Neural progenitor cell (in vitro differentiated cells): ENCODE measurements around the gene AKAP6. TPM values are rescaled to one million over a fixed set of nuclear protein-coding genes. Genes with fewer than 3 reads are reported as not detected.
A peak's percentile ranks its signal among the peaks of the same experiment; 100 is the strongest.

Source experiments
- DNase-seq: peaks from one replicate; pipeline ENCODE4 v3.0.0-alpha.2; 2016; ENCODE audit warnings: low spot score
- H2AFZ ChIP-seq: fragments of 200-600 bp; sonication (generic); replicated peaks from 2 replicates; pipeline ENCODE4 v1.6.1; 2016; ENCODE audit warnings: antibody characterized with exemption
- H3F3A ChIP-seq: fragments of 200-600 bp; sonication (generic); 2 replicates; pipeline ENCODE4 v1.6.1; 2016; ENCODE audit warnings: antibody characterized with exemption, low read depth
- H3K27ac ChIP-seq: fragments of 200-600 bp; sonication (generic); 2 replicates; pipeline ENCODE4 v1.5.1; 2016; ENCODE audit warnings: mild to moderate bottlenecking
- H3K27me3 ChIP-seq: fragments of 200-600 bp; sonication (generic); 2 replicates; pipeline ENCODE4 v1.6.1; 2016; ENCODE audit warnings: mild to moderate bottlenecking, moderate library complexity
- H3K36me3 ChIP-seq: fragments of 200-600 bp; sonication (generic); 2 replicates; pipeline ENCODE4 v1.5.1; 2016
- H3K4me1 ChIP-seq: fragments of 200-600 bp; sonication (generic); 2 replicates; pipeline ENCODE4 v1.6.1; 2016; ENCODE audit warnings: mixed run types
- H3K4me2 ChIP-seq: fragments of 200-600 bp; sonication (generic); 2 replicates; pipeline ENCODE4 v1.6.1; 2016
- H3K4me3 ChIP-seq: fragments of 200-600 bp; sonication (generic); 2 replicates; pipeline ENCODE4 v1.5.1; 2016
- H3K79me2 ChIP-seq: fragments of 200-600 bp; sonication (generic); 2 replicates; pipeline ENCODE4 v1.6.1; 2016; ENCODE audit warnings: low read depth
- H3K9ac ChIP-seq: fragments of 200-600 bp; sonication (generic); 2 replicates; pipeline ENCODE4 v1.6.1; 2016
- H3K9me3 ChIP-seq: fragments of 200-600 bp; sonication (generic); 2 replicates; pipeline ENCODE4 v1.5.1; 2016; ENCODE audit warnings: low read depth
- H4K20me1 ChIP-seq: fragments of 200-600 bp; sonication (generic); 2 replicates; pipeline ENCODE4 v1.6.1; 2016; ENCODE audit warnings: low read depth
- H3K27ac Mint-ChIP-seq: 3 replicates; pipeline ENCODE4 v1.8.0; 2021; ENCODE audit warnings: mixed read lengths
- H3K27me3 Mint-ChIP-seq: 2 replicates; pipeline ENCODE4 v1.8.0; 2022; ENCODE audit warnings: low read depth, mild to moderate bottlenecking, inconsistent platforms, moderate library complexity, mixed read lengths; ENCODE audit not compliant: insufficient read depth
- H3K36me3 Mint-ChIP-seq: 3 replicates; pipeline ENCODE4 v1.8.0; 2021; ENCODE audit warnings: mixed read lengths
- H3K4me1 Mint-ChIP-seq: 3 replicates; pipeline ENCODE4 v1.8.0; 2021; ENCODE audit warnings: mixed read lengths
- H3K4me3 Mint-ChIP-seq: 3 replicates; pipeline ENCODE4 v1.8.0; 2021; ENCODE audit warnings: mild to moderate bottlenecking, moderate library complexity, mixed read lengths
- H3K9me3 Mint-ChIP-seq: 3 replicates; pipeline ENCODE4 v1.8.0; 2020; ENCODE audit warnings: mixed read lengths
- CTCF ChIP-seq: fragments of 200-600 bp; sonication (generic); IDR thresholded peaks from 2 replicates; pipeline ENCODE4 v1.5.1; 2017; ENCODE audit warnings: antibody characterized with exemption, mild to moderate bottlenecking
- EZH2 ChIP-seq: fragments of 200-600 bp; sonication (generic); IDR thresholded peaks from 2 replicates; pipeline ENCODE4 v1.6.1; 2017; ENCODE audit warnings: antibody characterized with exemption, mild to moderate bottlenecking, moderate library complexity
- EZH2phosphoT487 ChIP-seq: fragments of 200-600 bp; sonication (generic); IDR thresholded peaks from 2 replicates; pipeline ENCODE4 v1.6.1; 2017; ENCODE audit warnings: antibody characterized with exemption
- total RNA-seq: library from RNA; depleted of rRNA; stranded (reverse); fragments of >200 nt; gene quantifications from 2 replicates; pipeline ENCODE4 v1.2.3, GENCODE V29; 2015; ENCODE audit warnings: low replicate concordance

Gene AKAP6
- total RNA-seq, 1 donor from 2014 or later = 3.7 TPM

GRCh38 chr14:32720927-32721326, 391.8 kb downstream of the AKAP6 start:
- H3K27me3 ChIP-seq = no peaks in the 10 kb centered on the region
- TF ChIP-seq CTCF (no peak), EZH2phosphoT487 (no peak), EZH2 (no peak)
- no peaks in the 10 kb centered on the region for H3F3A ChIP-seq
- no peaks in the 10 kb centered on the region for H4K20me1 ChIP-seq
- peaks cover 3% of the 10 kb centered on the region for H3K4me1 ChIP-seq
- peaks cover 29% of the 10 kb centered on the region for H3K4me1 Mint-ChIP-seq
- H3K4me3 Mint-ChIP-seq = no peak overlapping the region
- no peak for DNase-seq
- H3K36me3 Mint-ChIP-seq = no peaks in the 10 kb centered on the region
- no peak overlapping the region for H3K27ac Mint-ChIP-seq
- no peak overlapping the region for H3K4me2 ChIP-seq
- H3K36me3 ChIP-seq = no peaks in the 10 kb centered on the region
- no peaks in the 10 kb centered on the region for H3K79me2 ChIP-seq
- H3K9ac ChIP-seq = no peak overlapping the region
- no peaks in the 10 kb centered on the region for H3K9me3 ChIP-seq
- no peak overlapping the region for H3K27ac ChIP-seq
- no peak overlapping the region for H3K4me3 ChIP-seq
- H2AFZ ChIP-seq = no peak overlapping the region
- peaks cover 4% of the 10 kb centered on the region for H3K9me3 Mint-ChIP-seq
- peaks cover 8% of the 10 kb centered on the region for H3K27me3 Mint-ChIP-seq

DNA sequence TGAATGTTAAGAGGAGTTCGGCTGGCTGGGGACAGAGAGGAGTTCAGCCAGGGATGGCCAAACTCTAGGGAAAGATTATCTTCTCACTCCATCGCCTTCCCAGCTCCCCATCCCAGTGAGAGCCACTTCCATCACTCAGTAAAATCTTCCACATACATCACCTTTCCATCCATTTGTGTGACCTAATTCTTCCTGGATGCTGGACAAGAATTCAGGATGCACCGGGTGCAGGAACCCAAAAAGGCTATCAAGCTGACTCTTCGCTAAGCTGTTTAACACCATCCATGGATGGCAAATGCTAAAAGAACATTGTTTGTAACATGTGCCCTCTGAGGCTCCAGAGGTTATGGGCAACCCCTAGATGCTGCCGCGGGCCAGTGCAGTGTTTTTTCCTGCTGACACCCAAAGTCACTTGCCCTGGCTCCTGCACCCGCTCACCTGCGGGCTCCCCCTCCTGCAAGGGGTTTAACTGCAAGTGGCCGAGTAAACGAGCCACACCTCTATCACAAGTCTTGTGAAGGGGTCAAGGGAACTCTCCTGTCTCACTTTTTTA, 393.6 kb downstream of the AKAP6 start:
- Mint-ChIP-seq H3K27me3 (peaks cover 8% of the 10 kb centered on the region), H3K9me3 (peaks cover 4% of the 10 kb centered on the region), H3K4me1 (peaks cover 42% of the 10 kb centered on the region), H3K36me3 (no peaks in the 10 kb centered on the region), H3K4me3 (no peak overlapping the region), H3K27ac (no peak overlapping the region)
- H2AFZ ChIP-seq = no peak overlapping the region
- H3K36me3 ChIP-seq = no peaks in the 10 kb centered on the region
- peaks cover 3% of the 10 kb centered on the region for H3K4me1 ChIP-seq
- no peak overlapping the region for H3K4me2 ChIP-seq
- no peaks in the 10 kb centered on the region for H4K20me1 ChIP-seq
- no peaks in the 10 kb centered on the region for H3K9me3 ChIP-seq
- DNase-seq = no peak
- H3K27ac ChIP-seq = no peak overlapping the region
- no peak for TF ChIP-seq EZH2phosphoT487
- TF ChIP-seq EZH2 = no peak
- TF ChIP-seq CTCF = no peak
- no peak overlapping the region for H3K4me3 ChIP-seq
- H3K27me3 ChIP-seq = no peaks in the 10 kb centered on the region
- H3K9ac ChIP-seq = no peak overlapping the region
- no peaks in the 10 kb centered on the region for H3F3A ChIP-seq
- H3K79me2 ChIP-seq = no peaks in the 10 kb centered on the region

GRCh38 chr14:32724867-32725471, 395.9 kb downstream of the AKAP6 start:
- H2AFZ ChIP-seq = no peak overlapping the region
- DNase-seq = no peak
- H3K4me3 Mint-ChIP-seq = peak overlapping the region; percentile 69
- no peaks in the 10 kb centered on the region for H4K20me1 ChIP-seq
- H3K27me3 ChIP-seq = no peaks in the 10 kb centered on the region
- H3K27ac Mint-ChIP-seq = peak overlapping the region; percentile 65
- H3K4me1 Mint-ChIP-seq = peaks cover 58% of the 10 kb centered on the region
- H3K36me3 ChIP-seq = no peaks in the 10 kb centered on the region
- peaks cover 4% of the 10 kb centered on the region for H3K9me3 Mint-ChIP-seq
- H3K9me3 ChIP-seq = no peaks in the 10 kb centered on the region
- no peak overlapping the region for H3K9ac ChIP-seq
- H3K4me3 ChIP-seq = no peak overlapping the region
- peaks cover 22% of the 10 kb centered on the region for H3K4me1 ChIP-seq
- H3F3A ChIP-seq = no peaks in the 10 kb centered on the region
- TF ChIP-seq EZH2phosphoT487 = no peak
- no peaks in the 10 kb centered on the region for H3K79me2 ChIP-seq
- H3K27me3 Mint-ChIP-seq = peaks cover 8% of the 10 kb centered on the region
- no peaks in the 10 kb centered on the region for H3K36me3 Mint-ChIP-seq
- no peak overlapping the region for H3K27ac ChIP-seq
- no peak overlapping the region for H3K4me2 ChIP-seq

DNA sequence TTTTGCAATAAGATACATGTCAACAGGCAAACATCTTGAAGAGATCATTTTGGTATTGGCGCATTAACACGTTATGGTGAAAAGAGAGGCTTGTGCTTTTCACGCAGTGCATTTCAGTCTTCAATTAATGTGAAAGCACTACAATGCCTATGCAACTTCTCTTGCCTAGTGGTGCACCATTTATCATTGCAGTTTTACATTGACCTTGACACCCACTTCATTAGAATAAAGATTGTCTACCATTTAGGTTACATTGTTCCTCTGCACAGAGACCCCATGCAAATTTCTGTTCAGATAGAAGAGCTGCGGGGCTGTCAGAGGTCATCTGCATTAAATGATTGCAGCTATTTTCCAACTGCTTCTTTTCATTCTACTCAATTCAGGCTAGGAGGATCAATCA, 397.4 kb downstream of the AKAP6 start:
- no peak overlapping the region for H3K27ac Mint-ChIP-seq
- no peaks in the 10 kb centered on the region for H3K27me3 ChIP-seq
- peaks cover 8% of the 10 kb centered on the region for H3K27me3 Mint-ChIP-seq
- H3K9ac ChIP-seq = no peak overlapping the region
- H3F3A ChIP-seq = no peaks in the 10 kb centered on the region
- peaks cover 69% of the 10 kb centered on the region for H3K4me1 Mint-ChIP-seq
- no peak for DNase-seq
- no peak overlapping the region for H3K4me3 ChIP-seq
- no peaks in the 10 kb centered on the region for H3K36me3 Mint-ChIP-seq
- H3K4me1 ChIP-seq = peaks cover 22% of the 10 kb centered on the region
- no peaks in the 10 kb centered on the region for H3K36me3 ChIP-seq
- no peaks in the 10 kb centered on the region for H4K20me1 ChIP-seq
- no peaks in the 10 kb centered on the region for H3K79me2 ChIP-seq
- H3K27ac ChIP-seq = no peak overlapping the region
- H2AFZ ChIP-seq = no peak overlapping the region
- no peak overlapping the region for H3K4me2 ChIP-seq
- H3K4me3 Mint-ChIP-seq = no peak overlapping the region
- peaks cover 3% of the 10 kb centered on the region for H3K9me3 Mint-ChIP-seq
- TF ChIP-seq EZH2 (no peak), EZH2phosphoT487 (no peak), CTCF (no peak)
- H3K9me3 ChIP-seq = no peaks in the 10 kb centered on the region
